Mesenchymal stem cell (in vitro differentiated cells and primary cell): ENCODE results near the gene MRPL24.

Experiments used
- DNase-seq: peaks from one replicate; pipeline ENCODE4 v3.0.0-alpha.2; 2013
- H2AFZ ChIP-seq: one replicate; pipeline ENCODE4 v1.6.1; 2013; ENCODE audit warnings: low read depth, mild to moderate bottlenecking, control low read depth, inconsistent platforms, low read length, moderate library complexity
- H2AK5ac ChIP-seq: 2 replicates; pipeline ENCODE4 v1.6.1; 2013; ENCODE audit warnings: low read length, moderate library complexity, mild to moderate bottlenecking, inconsistent platforms; ENCODE audit not compliant: severe bottlenecking
- H2BK120ac ChIP-seq: one replicate; pipeline ENCODE4 v1.6.1; 2013; ENCODE audit warnings: low read depth, mild to moderate bottlenecking, inconsistent platforms, low read length, moderate library complexity
- H2BK12ac ChIP-seq, 2 experiments: one replicate each; pipeline ENCODE4 v1.6.1; 2013; ENCODE audit warnings: inconsistent platforms in 2 of 2, low read length in 2 of 2, mild to moderate bottlenecking in 2 of 2, moderate library complexity in 2 of 2, control low read depth in 1 of 2
- H2BK15ac ChIP-seq: one replicate; pipeline ENCODE4 v1.6.1; 2013; ENCODE audit warnings: mild to moderate bottlenecking, low read depth, inconsistent platforms; ENCODE audit not compliant: poor library complexity, severe bottlenecking
- H2BK5ac ChIP-seq: 2 replicates; pipeline ENCODE4 v1.6.1; 2013; ENCODE audit warnings: low read depth, mild to moderate bottlenecking, low read length, control low read depth, inconsistent platforms; ENCODE audit not compliant: poor library complexity, severe bottlenecking
- H3K14ac ChIP-seq, 2 experiments: one replicate each; pipeline ENCODE4 v1.6.1; 2013; ENCODE audit warnings: inconsistent platforms in 2 of 2, low read length in 2 of 2, control low read depth in 1 of 2, mild to moderate bottlenecking in 1 of 2, moderate library complexity in 1 of 2
- H3K18ac ChIP-seq, 2 experiments: one replicate each; pipeline ENCODE4 v1.6.1; 2013; ENCODE audit warnings: inconsistent platforms in 2 of 2, low read length in 2 of 2, control low read depth in 1 of 2, low read depth in 1 of 2, mild to moderate bottlenecking in 1 of 2
- H3K23ac ChIP-seq, 2 experiments: one replicate each; pipeline ENCODE4 v1.6.1; 2013; ENCODE audit warnings: inconsistent platforms in 2 of 2, low read length in 2 of 2, mild to moderate bottlenecking in 2 of 2, moderate library complexity in 2 of 2, control low read depth in 1 of 2
- H3K27ac ChIP-seq: 2 replicates; pipeline ENCODE4 v1.5.1; 2013; ENCODE audit warnings: mild to moderate bottlenecking, moderate library complexity, low read length, control low read depth, inconsistent platforms; ENCODE audit not compliant: poor library complexity, severe bottlenecking
- H3K27me3 ChIP-seq, 2 experiments: 2 replicates each; pipeline versions ENCODE4 v1.6.1 to v1.7.0; 2013; ENCODE audit warnings: low read length in 2 of 2, mild to moderate bottlenecking in 2 of 2, moderate library complexity in 2 of 2, control low read depth in 1 of 2, inconsistent platforms in 1 of 2; ENCODE audit not compliant: control insufficient read depth in 1 of 2, insufficient read depth in 1 of 2
- H3K36me3 ChIP-seq, 2 experiments: 2 replicates each; pipeline versions ENCODE4 v1.6.1 to v1.7.0; 2013; ENCODE audit warnings: low read length in 2 of 2, control low read depth in 1 of 2, inconsistent platforms in 1 of 2, low read depth in 1 of 2, mild to moderate bottlenecking in 1 of 2; ENCODE audit not compliant: insufficient read depth in 2 of 2, control insufficient read depth in 1 of 2
- H3K4ac ChIP-seq, 2 experiments: one replicate each; pipeline ENCODE4 v1.6.1; 2013; ENCODE audit warnings: inconsistent platforms in 2 of 2, low read length in 2 of 2, mild to moderate bottlenecking in 2 of 2, moderate library complexity in 2 of 2, control low read depth in 1 of 2, low read depth in 1 of 2
- H3K4me1 ChIP-seq: 2 replicates; pipeline ENCODE4 v1.6.1; 2013; ENCODE audit warnings: low read depth, low read length, control low read depth; ENCODE audit not compliant: control insufficient read depth, insufficient read depth
- H3K4me2 ChIP-seq: 2 replicates; pipeline ENCODE4 v1.6.1; 2013; ENCODE audit warnings: low read length, mild to moderate bottlenecking, inconsistent platforms; ENCODE audit not compliant: poor library complexity, severe bottlenecking
- H3K4me3 ChIP-seq, 2 experiments: 2 replicates each; pipeline versions ENCODE4 v1.5.1 to v1.7.0; 2013; ENCODE audit warnings: low read length in 2 of 2, mild to moderate bottlenecking in 2 of 2, control low read depth in 1 of 2, low read depth in 1 of 2; ENCODE audit not compliant: insufficient read depth in 1 of 2
- H3K79me1 ChIP-seq: replicated peaks from 2 replicates; pipeline ENCODE4 v1.6.1; 2013; ENCODE audit warnings: mild to moderate bottlenecking, control low read depth, low read length, inconsistent platforms; ENCODE audit not compliant: poor library complexity, severe bottlenecking
- H3K9ac ChIP-seq: 2 replicates; pipeline ENCODE4 v1.7.0; 2013; ENCODE audit warnings: mild to moderate bottlenecking, low read length, moderate library complexity
- H3K9me3 ChIP-seq: 2 replicates; pipeline ENCODE4 v1.7.0; 2013; ENCODE audit warnings: mild to moderate bottlenecking, low read length; ENCODE audit not compliant: control insufficient read depth
- H4K8ac ChIP-seq: one replicate; pipeline ENCODE4 v1.6.1; 2013; ENCODE audit warnings: inconsistent platforms, mild to moderate bottlenecking, low read length, moderate library complexity
- H4K91ac ChIP-seq: one replicate; pipeline ENCODE4 v1.6.1; 2013; ENCODE audit warnings: mild to moderate bottlenecking, low read length, inconsistent platforms
- WGBS: methylation state at CpG from one replicate; pipeline ENCODE4 v1.1.7; 2013; ENCODE audit warnings: mixed read lengths; 5-methylcytosine and 5-hydroxymethylcytosine counted together

MRPL24 gene

DNA sequence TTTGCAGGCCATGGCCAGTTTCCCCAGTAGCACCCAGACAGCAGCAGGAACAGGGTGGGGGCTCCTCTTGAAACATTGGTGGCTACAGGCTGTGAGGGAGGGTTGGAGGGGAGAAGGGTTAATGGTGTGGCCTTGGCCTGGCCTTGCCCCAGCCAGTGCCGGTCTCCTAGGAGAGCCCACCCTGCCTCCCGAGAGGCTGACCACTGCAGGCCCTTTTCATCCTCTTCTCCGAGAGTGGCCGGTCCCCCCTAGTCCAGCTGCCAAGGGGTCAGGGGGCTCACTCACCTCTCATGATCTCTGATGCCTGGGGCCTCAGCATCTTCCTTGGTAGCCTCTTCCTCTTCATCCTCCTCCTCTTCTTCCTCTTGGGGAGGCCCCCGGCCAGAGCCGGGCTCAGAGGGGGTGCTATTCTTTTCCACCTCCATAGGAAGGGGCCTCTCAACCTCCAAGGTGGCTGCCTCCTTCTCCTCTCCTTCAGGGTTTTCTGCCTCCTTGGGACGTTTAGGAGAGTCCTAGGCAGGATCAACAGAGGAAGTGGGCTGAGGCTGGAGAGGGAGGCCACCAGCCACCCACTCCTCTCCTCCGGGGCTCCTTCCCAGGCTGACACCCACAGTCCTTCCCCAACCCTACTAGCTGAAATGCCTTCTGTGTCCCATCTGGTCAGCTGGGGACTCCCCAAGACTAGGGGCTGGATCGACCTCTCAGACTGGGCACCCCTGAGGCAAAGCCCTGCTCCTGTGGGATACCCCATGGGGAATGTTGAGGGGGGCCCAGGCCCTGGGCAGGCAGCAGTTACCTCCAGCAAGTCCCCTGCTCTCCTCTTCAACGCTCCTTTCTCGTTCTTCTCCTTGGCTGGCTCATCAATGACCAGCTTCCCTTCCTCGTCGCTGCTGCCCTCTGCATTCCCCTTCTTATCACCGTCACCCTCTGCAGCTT is 2.7 kb upstream of the MRPL24 start:
- H3K14ac ChIP-seq, result no peak overlapping the region
- H3K27me3 ChIP-seq, result no peaks in the 10 kb centered on the region
- H4K91ac ChIP-seq, result no peak overlapping the region
- no peak overlapping the region for H3K4ac ChIP-seq
- H2BK120ac ChIP-seq, result no peak overlapping the region
- H3K9ac ChIP-seq, result peak overlapping the region; percentile 34
- no peak overlapping the region for H3K27ac ChIP-seq
- H3K4me2 ChIP-seq, result no peak overlapping the region
- H2BK15ac ChIP-seq, result no peak overlapping the region
- no peak overlapping the region for H2AFZ ChIP-seq
- DNase-seq, result no peak
- H3K4me3 ChIP-seq, result no peak overlapping the region
- H3K36me3 ChIP-seq, result peaks cover 32 to 44% of the 10 kb centered on the region in 2 experiments
- no peaks in the 10 kb centered on the region for H3K9me3 ChIP-seq
- no peak overlapping the region for H3K18ac ChIP-seq
- 94% methylated on average over 13 of the region's 14 CpGs for WGBS
- no peak overlapping the region for H2BK12ac ChIP-seq
- H3K23ac ChIP-seq, result no peak overlapping the region
- H2AK5ac ChIP-seq, result no peak overlapping the region
- H4K8ac ChIP-seq, result no peak overlapping the region
- peaks cover 10% of the 10 kb centered on the region for H3K79me1 ChIP-seq
- no peak overlapping the region for H2BK5ac ChIP-seq
- peaks cover 32% of the 10 kb centered on the region for H3K4me1 ChIP-seq

DNA sequence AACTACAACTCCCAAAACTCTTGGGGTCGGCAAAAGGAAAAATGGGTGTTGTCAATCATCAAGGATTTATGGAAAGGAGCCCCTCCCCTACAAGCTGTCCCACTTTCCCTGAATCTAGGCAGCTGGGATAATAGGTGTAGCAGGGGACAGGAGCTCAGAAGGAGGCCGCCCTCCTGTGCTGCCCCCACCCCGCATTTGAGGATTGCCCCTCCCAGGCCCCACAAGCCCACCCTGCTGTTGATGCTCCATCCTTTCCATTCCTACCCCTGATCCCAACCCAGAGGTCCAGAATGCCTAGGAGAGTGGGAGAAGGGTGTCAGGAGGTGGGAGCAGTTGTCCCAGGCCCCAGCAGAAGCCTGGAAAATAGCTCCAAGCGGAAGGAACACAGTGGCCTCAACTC is 1.9 kb upstream of the MRPL24 start:
- H3K14ac ChIP-seq, result no peak overlapping the region
- no peak overlapping the region for H3K4me3 ChIP-seq
- WGBS, result 100% methylated on average over 2 of the region's 4 CpGs
- no peak overlapping the region for H4K91ac ChIP-seq
- H3K9ac ChIP-seq, result no peak overlapping the region
- no peak overlapping the region for H3K4ac ChIP-seq
- no peak overlapping the region for H2BK120ac ChIP-seq
- no peak overlapping the region for H2AK5ac ChIP-seq
- H2AFZ ChIP-seq, result no peak overlapping the region
- no peak overlapping the region for H2BK12ac ChIP-seq
- H3K9me3 ChIP-seq, result no peaks in the 10 kb centered on the region
- H3K18ac ChIP-seq, result no peak overlapping the region
- no peak overlapping the region for H3K4me2 ChIP-seq
- H3K79me1 ChIP-seq, result peaks cover 17% of the 10 kb centered on the region
- no peak for DNase-seq
- H2BK15ac ChIP-seq, result no peak overlapping the region
- peaks cover 24% of the 10 kb centered on the region for H3K4me1 ChIP-seq
- H3K23ac ChIP-seq, result no peak overlapping the region
- H3K27ac ChIP-seq, result no peak overlapping the region
- no peak overlapping the region for H4K8ac ChIP-seq
- H2BK5ac ChIP-seq, result no peak overlapping the region
- peaks cover 39 to 52% of the 10 kb centered on the region in 2 experiments for H3K36me3 ChIP-seq
- H3K27me3 ChIP-seq, result no peaks in the 10 kb centered on the region

DNA sequence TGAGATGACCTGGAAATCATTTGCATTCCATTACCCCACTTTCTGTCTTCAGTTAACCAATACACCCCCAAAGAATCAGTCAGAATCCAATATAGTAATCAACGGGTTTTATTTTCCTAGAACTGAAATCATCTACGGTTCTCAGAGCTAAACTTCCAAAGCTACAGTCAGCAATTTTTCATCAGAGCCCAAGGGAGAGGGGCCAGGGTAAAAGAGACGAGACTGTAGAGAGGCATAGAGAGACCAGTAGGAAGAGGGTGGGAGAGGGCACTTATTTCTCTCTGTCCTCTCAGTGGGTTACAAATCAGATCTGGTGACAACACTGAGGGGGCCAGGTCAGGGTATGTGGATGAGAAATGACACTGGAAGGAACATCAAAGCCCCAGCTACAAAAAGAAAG is 1.1 kb upstream of the MRPL24 start:
- Histone ChIP-seq H2BK5ac (no peak overlapping the region), H3K9ac (peak overlapping the region; percentile 74), H4K91ac (no peak overlapping the region), H3K36me3 (peaks cover 47 to 60% of the 10 kb centered on the region in 2 experiments), H3K4ac (no peak overlapping the region), H3K18ac (no peak overlapping the region), H2BK120ac (no peak overlapping the region), H3K23ac (no peak overlapping the region), H3K4me2 (no peak overlapping the region), H3K14ac (no peak overlapping the region), H2AFZ (no peak overlapping the region), H3K27ac (peak overlapping the region; percentile 22), H3K4me1 (peaks cover 20% of the 10 kb centered on the region), H3K27me3 (no peaks in the 10 kb centered on the region), H3K4me3 (no peak overlapping the region), H2AK5ac (peak overlapping the region; percentile 32), H4K8ac (no peak overlapping the region), H3K9me3 (no peaks in the 10 kb centered on the region), H2BK15ac (no peak overlapping the region), H2BK12ac (no peak overlapping the region), H3K79me1 (peaks cover 18% of the 10 kb centered on the region)
- DNase-seq, result no peak
- WGBS, result 100% methylated on average over 2 of the region's 3 CpGs

DNA sequence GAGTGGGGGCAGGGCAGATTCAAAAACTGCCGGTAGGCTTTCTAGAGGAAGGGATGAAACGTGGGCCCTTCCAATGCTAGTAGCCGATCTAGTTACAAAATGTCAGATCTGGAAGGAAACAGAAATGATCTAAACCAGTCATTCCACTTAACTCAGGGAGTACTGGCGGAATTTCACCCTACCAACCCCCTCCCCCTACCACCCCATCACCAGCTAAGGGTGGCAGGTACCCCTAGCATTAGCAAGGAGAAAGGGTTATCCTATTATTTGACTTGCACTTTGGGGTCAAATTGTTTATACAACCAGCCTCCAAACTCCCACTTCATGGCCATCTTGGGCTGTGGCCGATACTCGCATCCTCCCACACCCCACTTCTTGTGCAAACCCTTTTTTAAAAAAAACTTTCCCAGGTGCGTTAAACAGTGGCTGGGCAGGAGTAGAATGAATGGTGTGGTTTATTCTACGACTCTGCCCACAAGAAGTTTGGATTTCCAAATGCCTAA is 644 bp upstream of the MRPL24 start:
- H3K36me3 ChIP-seq, result peaks cover 52 to 65% of the 10 kb centered on the region in 2 experiments
- H3K4me3 ChIP-seq, result peak overlapping the region in 1 of 2 experiments; percentile 52
- H3K4me2 ChIP-seq, result peak overlapping the region; percentile 31
- WGBS, result 62% methylated on average over 6 of the region's 8 CpGs
- DNase-seq, result no peak
- H3K23ac ChIP-seq, result peak overlapping the region in 1 of 2 experiments; percentile 67
- H3K79me1 ChIP-seq, result peaks cover 19% of the 10 kb centered on the region
- H2BK120ac ChIP-seq, result no peak overlapping the region
- peak overlapping the region; percentile 91 for H4K8ac ChIP-seq
- H4K91ac ChIP-seq, result peak overlapping the region; percentile 66
- H3K14ac ChIP-seq, result no peak overlapping the region
- H3K27ac ChIP-seq, result peak overlapping the region; percentile 72
- H3K9ac ChIP-seq, result peak overlapping the region; percentile 74
- H2AK5ac ChIP-seq, result peak overlapping the region; percentile 94
- peak overlapping the region in 1 of 2 experiments; percentile 16 for H3K18ac ChIP-seq
- peak overlapping the region in 1 of 2 experiments; percentile 71 for H3K4ac ChIP-seq
- H2BK15ac ChIP-seq, result no peak overlapping the region
- H3K27me3 ChIP-seq, result no peaks in the 10 kb centered on the region
- peaks cover 20% of the 10 kb centered on the region for H3K4me1 ChIP-seq
- peak overlapping the region in 1 of 2 experiments; percentile 17 for H2BK12ac ChIP-seq
- H3K9me3 ChIP-seq, result no peaks in the 10 kb centered on the region
- no peak overlapping the region for H2AFZ ChIP-seq
- no peak overlapping the region for H2BK5ac ChIP-seq
